Endothelial cell of umbilical vein (primary cell): ENCODE results near the gene EIF4G2.

Experiments used
- CTCF ChIP-seq, 2 donors: IDR thresholded peaks; 1 replicate in 1 of 2; 2 replicates in 1 of 2; pipeline ENCODE4 v1.5.1; 2011; ENCODE audit warnings: low read length in 2 of 2, mild to moderate bottlenecking in 2 of 2, moderate library complexity in 2 of 2, control low read depth in 1 of 2, inconsistent platforms in 1 of 2, low read depth in 1 of 2; ENCODE audit not compliant: insufficient read depth in 1 of 2; ENCODE audit errors: extremely low read depth in 1 of 2
- EZH2 ChIP-seq: IDR thresholded peaks from 2 replicates; pipeline ENCODE4 v1.6.1; 2012; ENCODE audit warnings: borderline replicate concordance, low read depth, mild to moderate bottlenecking, moderate library complexity, low read length, inconsistent platforms; ENCODE audit not compliant: severe bottlenecking
- FOS ChIP-seq: IDR thresholded peaks from 2 replicates; pipeline ENCODE4 v1.6.1; 2011; ENCODE audit warnings: mild to moderate bottlenecking, low read length, moderate library complexity, borderline replicate concordance; ENCODE audit not compliant: insufficient read depth
- JUN ChIP-seq: IDR thresholded peaks from 2 replicates; pipeline ENCODE4 v1.6.1; 2011; ENCODE audit warnings: borderline replicate concordance, low read depth; ENCODE audit not compliant: insufficient read length, insufficient read depth
- MYC ChIP-seq: IDR thresholded peaks from one replicate; pipeline ENCODE4 v1.6.1; 2011; ENCODE audit warnings: mild to moderate bottlenecking, low read depth, low read length
- POLR2A ChIP-seq: IDR thresholded peaks from 2 replicates; pipeline ENCODE4 v1.6.1; 2012; ENCODE audit warnings: low read depth, mild to moderate bottlenecking, control low read depth, low read length
- POLR2AphosphoS5 ChIP-seq: IDR thresholded peaks from 2 replicates; pipeline ENCODE4 v1.6.1; 2012; ENCODE audit warnings: low read depth, mild to moderate bottlenecking, control low read depth, low read length, moderate library complexity; ENCODE audit not compliant: insufficient read depth

GRCh38 chr11:10750838-10751580 lies 57.7 kb downstream of the EIF4G2 start, which contains the start of gene CTR9:
- peak in 1 of 2 donors; percentile 35 for TF ChIP-seq CTCF (IDR thresholded peaks at IDR 0.05; ENCODE audit: extremely low read depth in 1 of 2, insufficient read depth in 1 of 2, low read depth in 1 of 2, low read length in 2 of 2)
- peak; percentile 98 for TF ChIP-seq POLR2A
- no peak for TF ChIP-seq MYC
- no peak for TF ChIP-seq JUN
- no peak for TF ChIP-seq FOS
- peak; percentile 95 for TF ChIP-seq POLR2AphosphoS5
- no peak for TF ChIP-seq EZH2
